Heart left ventricle (tissue), 16 donors: ENCODE measurements around the gene MEF2B. TPM values are rescaled to one million over a fixed set of nuclear protein-coding genes. Genes with fewer than 3 reads are reported as not detected.

ENCODE experiments used
- ATAC-seq, 4 donors: fragments of 200-7000 bp; cut with Tn5 transposase; one replicate each; pipeline ENCODE4 v1.9.1; 2020 to 2022; ENCODE audit warnings: moderate library complexity in 4 of 4, mild to moderate bottlenecking in 3 of 4, moderate number of reproducible peaks in 1 of 4
- DNase-seq, 5 donors: peaks; one replicate each; pipeline ENCODE4 v3.0.0-alpha.2; 2020
- H3K27ac ChIP-seq, 12 donors: fragments of 200-600 bp; sonication (generic) in 4 of 12; one replicate each; pipeline versions ENCODE4 v1.5.0 to v1.8.0; 2016 to 2022; ENCODE audit warnings: mild to moderate bottlenecking in 2 of 12
- H3K27me3 ChIP-seq, 9 donors: fragments of 200-600 bp; sonication (generic) in 2 of 9; one replicate each; pipeline versions ENCODE4 v1.5.1 to v1.8.0; 2016 to 2022; ENCODE audit warnings: mild to moderate bottlenecking in 3 of 9
- H3K36me3 ChIP-seq, 9 donors: fragments of 200-600 bp; sonication (generic) in 2 of 9; one replicate each; pipeline versions ENCODE4 v1.5.0 to v1.8.0; 2018 to 2022; ENCODE audit warnings: mild to moderate bottlenecking in 2 of 9
- H3K4me1 ChIP-seq, 12 donors: fragments of 200-600 bp; sonication (generic) in 4 of 12; one replicate each; pipeline versions ENCODE4 v1.5.0 to v1.8.0; 2016 to 2022; ENCODE audit warnings: mild to moderate bottlenecking in 3 of 12
- H3K4me3 ChIP-seq, 12 donors: fragments of 200-600 bp; sonication (generic) in 4 of 12; one replicate each; pipeline versions ENCODE4 v1.5.0 to v1.8.0; 2017 to 2022; ENCODE audit warnings: mild to moderate bottlenecking in 9 of 12, moderate library complexity in 4 of 12
- H3K9me3 ChIP-seq, 12 donors: fragments of 200-600 bp; sonication (generic) in 4 of 12; one replicate each; pipeline versions ENCODE4 v1.5.0 to v1.8.0; 2016 to 2022; ENCODE audit warnings: mild to moderate bottlenecking in 1 of 12
- POLR2A ChIP-seq, 2 donors: fragments of 450-650 bp; IDR thresholded peaks; one replicate each; pipeline ENCODE4 v1.6.1; 2017; ENCODE audit warnings: antibody characterized with exemption in 2 of 2, mild to moderate bottlenecking in 2 of 2, moderate library complexity in 2 of 2
- WGBS, 4 donors: extraction: QIAGEN DNeasy Blood & Tissue Kit in 2 of 4; methylation state at CpG; one replicate each; pipeline versions ENCODE4 v1.1.5 to v1.1.7; 2013 to 2018; 5-methylcytosine and 5-hydroxymethylcytosine counted together
- intact Hi-C, 10 donors: fragments of 100-400 bp; cut with DNase I; formaldehyde crosslinking; loops; one replicate each; pipeline versions ENCODE4 v1.11.1 to v1.14.2; 2022
- polyA plus RNA-seq, 2 donors: library from polyadenylated mRNA; stranded (reverse); fragments of 200-250 nt; gene quantifications; one replicate each; pipeline ENCODE4 v1.2.3, GENCODE V29; 2013
- total RNA-seq, 9 donors: library from RNA; depleted of rRNA in 2 of 9; stranded (reverse); fragments of >200 nt in 2 of 9; fragmentation: NEBNext Ultra II Directional in 3 of 9; extraction: Animal tissue kit (Norgen Biotek cat#: 25700) in 3 of 9; gene quantifications; one replicate each; pipeline versions ENCODE4 v1.1.0 to v1.2.4, GENCODE V29; 2016 to 2023
- TF ChIP-seq, protein P1 (sequence below), 12 donors: fragments of 200-600 bp; sonication (generic) in 4 of 12; IDR thresholded peaks; one replicate each; pipeline versions ENCODE4 v1.5.0 to v1.8.0; 2018 to 2022; ENCODE audit warnings: antibody characterized with exemption in 12 of 12, mild to moderate bottlenecking in 5 of 12
- donor health status: ischemic (EF 13 %, LVEDD 7.1; RV severe dilation, severe dysfunction).
- donor health status: healthy with polysubstance abuse.
- donor health status: DM: no; HTN: yes; CAD: no.
- donor health status: DM: no; HTN: no; CAD: no.
- donor health status: ischemic (EF 25% LVEDD 6.9; RV normal size, moderate dysfunction).
- donor health status: ischemic (EF 25% LVEDD 5.7; RV mildly dilated, moderate dysfunction).
- donor health status: healthy.
- donor health status: DM: yes; HTN: yes; CAD: no.
- donor health status: ischemic (EF 35%, LVEDD 5.7; RV mildly dilated, moderate dysfunction).
- donor health status: nonischemic (EF 11% LVEDD 7.7; RV severe dilation, severe dysfunction).
- donor health status: DM: yes; HTN: yes; CAD: no.
- donor health status: PGD.
- donor health status: ischemic (EF 29% LVEDD 5.4; RV normal size, mild dysfunction).
- donor health status: nonischemic (EF 23%, LVEDD 6.1; RV moderate dilation, normal function).

The MEF2B gene
- total and polyA plus RNA-seq, 11 donors: 0.23 to 0.92 (median 0.41) TPM; not detected in 1

DNA sequence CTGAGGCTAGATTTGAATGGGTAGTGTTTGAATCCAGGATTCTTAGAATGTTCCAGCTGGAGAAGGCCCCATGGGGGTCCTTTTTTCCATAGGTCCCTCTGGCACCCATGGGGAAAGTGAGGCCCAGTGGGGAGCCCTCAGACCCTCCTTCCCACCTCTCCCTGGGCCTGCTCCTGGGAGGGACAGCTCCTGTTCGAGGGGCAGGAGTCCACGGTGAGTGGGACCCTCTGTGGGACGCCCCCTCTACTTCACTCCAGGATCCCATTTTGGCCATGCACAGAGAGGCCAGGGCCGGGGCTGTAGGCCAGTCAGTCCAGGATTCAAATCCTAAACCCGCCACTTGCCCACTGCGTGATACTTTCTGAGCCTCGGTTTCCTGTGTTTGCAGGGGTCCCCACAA lies 7.6 kb downstream of the MEF2B start:
- ATAC-seq: no peak
- WGBS, 4 donors: 87 to 95% (median 93%) methylated on average over 7 of the region's 7 CpGs
- Histone ChIP-seq H3K27me3 (no peaks in the 10 kb centered on the region), H3K36me3 (no peaks in the 10 kb centered on the region), H3K9me3 (no peaks in the 10 kb centered on the region), H3K27ac (no peak overlapping the region), H3K4me1 (no peaks in the 10 kb centered on the region), H3K4me3 (no peak overlapping the region)
- no peak for DNase-seq
- TF ChIP-seq POLR2A (IDR thresholded peaks at IDR 0.05): no peak
- TF ChIP-seq, protein P1, sequence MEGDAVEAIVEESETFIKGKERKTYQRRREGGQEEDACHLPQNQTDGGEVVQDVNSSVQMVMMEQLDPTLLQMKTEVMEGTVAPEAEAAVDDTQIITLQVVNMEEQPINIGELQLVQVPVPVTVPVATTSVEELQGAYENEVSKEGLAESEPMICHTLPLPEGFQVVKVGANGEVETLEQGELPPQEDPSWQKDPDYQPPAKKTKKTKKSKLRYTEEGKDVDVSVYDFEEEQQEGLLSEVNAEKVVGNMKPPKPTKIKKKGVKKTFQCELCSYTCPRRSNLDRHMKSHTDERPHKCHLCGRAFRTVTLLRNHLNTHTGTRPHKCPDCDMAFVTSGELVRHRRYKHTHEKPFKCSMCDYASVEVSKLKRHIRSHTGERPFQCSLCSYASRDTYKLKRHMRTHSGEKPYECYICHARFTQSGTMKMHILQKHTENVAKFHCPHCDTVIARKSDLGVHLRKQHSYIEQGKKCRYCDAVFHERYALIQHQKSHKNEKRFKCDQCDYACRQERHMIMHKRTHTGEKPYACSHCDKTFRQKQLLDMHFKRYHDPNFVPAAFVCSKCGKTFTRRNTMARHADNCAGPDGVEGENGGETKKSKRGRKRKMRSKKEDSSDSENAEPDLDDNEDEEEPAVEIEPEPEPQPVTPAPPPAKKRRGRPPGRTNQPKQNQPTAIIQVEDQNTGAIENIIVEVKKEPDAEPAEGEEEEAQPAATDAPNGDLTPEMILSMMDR (IDR thresholded peaks at IDR 0.05): no peak
- intact Hi-C loops: no loop called here

DNA sequence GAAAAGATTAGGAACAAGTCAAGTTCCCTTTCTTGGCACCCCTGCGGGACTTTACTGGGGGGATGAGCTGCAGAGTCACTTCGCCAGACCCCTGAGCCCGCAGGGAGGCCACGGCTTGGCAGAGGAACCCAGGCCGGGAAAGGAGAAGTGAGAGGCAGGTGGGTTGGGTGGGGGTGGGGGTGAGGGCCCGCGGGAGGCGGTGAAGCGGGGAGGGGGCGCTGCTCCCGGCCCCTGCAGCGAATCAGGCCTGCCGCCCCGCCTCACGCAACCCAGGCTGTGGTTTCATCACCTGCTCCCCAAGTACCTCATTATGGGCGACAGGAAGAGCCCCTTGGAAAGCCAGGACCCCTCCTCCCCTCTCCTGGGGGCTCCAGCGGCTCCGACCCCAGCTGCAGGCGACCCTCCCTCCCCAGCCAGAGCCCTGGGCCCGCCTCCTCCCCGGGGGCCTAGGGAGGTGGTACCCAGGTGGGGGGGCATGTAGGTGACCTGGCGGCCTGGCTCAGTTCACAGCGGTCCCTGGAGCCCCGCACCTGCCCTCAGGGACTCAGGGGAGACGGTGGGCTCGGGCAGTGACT lies 9.5 kb downstream of the MEF2B start:
- intact Hi-C loops: no loop called here
- H3K4me1 ChIP-seq: no peaks in the 10 kb centered on the region
- peaks cover 0 to 10% (median 0%) of the 10 kb centered on the region in 9 donors for H3K36me3 ChIP-seq
- H3K27ac ChIP-seq: no peak overlapping the region
- no peak overlapping the region for H3K4me3 ChIP-seq
- WGBS, 4 donors: 48 to 60% (median 55%) methylated on average over 15 to 26 of the region's 26 CpGs
- no peaks in the 10 kb centered on the region for H3K27me3 ChIP-seq
- DNase-seq (no peak), ATAC-seq (no peak)
- TF ChIP-seq POLR2A (IDR thresholded peaks at IDR 0.05): no peak
- TF ChIP-seq, protein P1 (IDR thresholded peaks at IDR 0.05): no peak
- no peaks in the 10 kb centered on the region for H3K9me3 ChIP-seq

DNA sequence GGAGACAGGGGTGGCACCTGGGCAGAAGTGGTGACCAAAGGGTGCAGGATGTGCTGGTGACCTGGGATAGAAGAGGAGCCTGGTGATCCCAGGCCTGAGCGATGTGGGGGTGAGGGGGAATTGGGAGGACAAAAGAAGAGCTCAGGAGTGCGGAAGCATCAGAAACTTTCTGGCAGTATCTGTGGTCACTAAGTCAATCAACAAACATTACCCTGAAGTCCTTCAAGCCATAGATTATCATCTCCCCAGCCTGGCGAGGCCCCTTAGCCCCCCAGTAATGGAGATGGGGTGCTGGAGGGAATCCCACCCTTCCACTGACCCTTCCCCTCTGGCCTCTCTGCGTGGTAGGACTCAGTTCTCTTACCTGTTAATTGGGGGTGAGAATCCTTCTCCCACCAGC lies 10.5 kb downstream of the MEF2B start:
- H3K36me3 ChIP-seq: peaks cover 0 to 10% (median 0%) of the 10 kb centered on the region in 9 donors
- intact Hi-C loops: no loop called here
- no peaks in the 10 kb centered on the region for H3K4me1 ChIP-seq
- H3K27ac ChIP-seq: no peak overlapping the region
- DNase-seq (no peak), ATAC-seq (no peak)
- H3K9me3 ChIP-seq: no peaks in the 10 kb centered on the region
- TF ChIP-seq, protein P1 (IDR thresholded peaks at IDR 0.05): no peak
- no peak for TF ChIP-seq POLR2A (IDR thresholded peaks at IDR 0.05)
- H3K27me3 ChIP-seq: no peaks in the 10 kb centered on the region
- WGBS, 4 donors: 88 to 94% (median 90%) methylated on average over 4 of the region's 4 CpGs
- no peak overlapping the region for H3K4me3 ChIP-seq

DNA sequence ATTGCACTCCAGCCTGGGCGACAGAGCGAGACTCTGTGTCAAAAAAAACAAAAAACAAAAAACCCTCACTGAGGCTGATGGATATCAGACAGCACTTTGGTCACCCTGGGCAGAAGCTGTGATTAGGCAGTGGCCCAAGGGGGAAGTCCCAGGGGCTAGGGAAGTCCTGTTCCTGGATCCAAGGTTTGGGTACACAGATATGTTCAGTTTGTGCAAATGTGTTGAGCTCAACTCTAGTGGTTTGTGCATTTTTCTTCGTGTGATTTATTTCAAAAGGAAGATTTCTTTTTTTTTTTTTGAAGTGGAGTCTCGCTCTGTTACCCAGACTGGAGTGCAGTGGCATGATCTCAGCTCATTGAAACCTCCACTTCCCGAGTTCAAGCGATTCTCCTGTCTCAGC lies 12.3 kb downstream of the MEF2B start:
- no peak overlapping the region for H3K27ac ChIP-seq
- DNase-seq: no peak
- H3K36me3 ChIP-seq: peaks cover 0 to 10% (median 0%) of the 10 kb centered on the region in 9 donors
- no peaks in the 10 kb centered on the region for H3K4me1 ChIP-seq
- ATAC-seq: no peak
- no peak overlapping the region for H3K4me3 ChIP-seq
- 75 to 84% (median 82%) methylated on average over 6 of the region's 6 CpGs for WGBS, 4 donors
- TF ChIP-seq, protein P1 (IDR thresholded peaks at IDR 0.05): no peak
- no peak for TF ChIP-seq POLR2A (IDR thresholded peaks at IDR 0.05)
- H3K9me3 ChIP-seq: no peaks in the 10 kb centered on the region
- H3K27me3 ChIP-seq: no peaks in the 10 kb centered on the region
- intact Hi-C loops: no loop called here
